ENCODE data around the gene TMEM132D. TPM values are rescaled to one million over a fixed set of nuclear protein-coding genes. Genes with fewer than 3 reads are reported as not detected.

Gene TMEM132D
- total RNA-seq, 1 experiment from 2014 or later: not detected

DNA sequence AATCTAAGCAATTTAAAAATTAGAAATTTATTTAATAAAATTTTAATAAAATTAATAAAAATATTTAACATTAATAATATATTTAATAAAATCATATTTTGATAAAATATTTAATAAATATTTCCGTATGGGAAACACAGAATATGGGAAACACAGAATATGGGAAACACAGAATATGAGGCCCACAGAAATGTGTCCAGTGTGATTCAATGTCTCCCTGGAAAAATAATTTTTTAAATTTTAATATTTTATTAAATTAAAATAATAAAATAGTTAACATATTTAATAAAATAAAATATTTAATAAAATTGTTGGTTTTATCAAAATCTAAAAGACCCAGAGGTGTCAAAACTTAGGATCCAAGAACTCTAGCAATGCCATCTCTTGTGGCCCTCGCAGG is 186.4 kb downstream of the TMEM132D start:
- Histone ChIP-seq H3K27me3 (ENCODE audit: control insufficient read depth, insufficient read depth, low read length) (no peaks in the 10 kb centered on the region), H3K9me3 (ENCODE audit: control insufficient read depth, insufficient read depth, low read depth, low read length) (no peaks in the 10 kb centered on the region), H3K4me1 (ENCODE audit: control insufficient read depth, insufficient read depth, low read length) (no peaks in the 10 kb centered on the region), H3K36me3 (ENCODE audit: control insufficient read depth, insufficient read depth, low read length) (no peaks in the 10 kb centered on the region), H3K27ac (ENCODE audit: low read length) (no peak overlapping the region), H3K4me3 (ENCODE audit: low read depth in 2 of 2, low read length in 2 of 2) (no peak overlapping the region)
- ATAC-seq (no peak), DNase-seq (ENCODE audit: low read depth, low spot score) (no peak)
- in situ Hi-C loops (cut with HindIII; ENCODE audit: low pct_unique_long_range_greater_than_20kb, low sequenced_read_pairs): no loop called here
- intact Hi-C loops (cut with micrococcal nuclease; ENCODE audit: unreplicated experiment): no loop called here
- CTCF ChIA-PET: no interaction called here
- no TSS peak for BruUV-seq (replicated peaks)
- POLR2A ChIA-PET: no interaction called here
- TF ChIP-seq, protein P1, sequence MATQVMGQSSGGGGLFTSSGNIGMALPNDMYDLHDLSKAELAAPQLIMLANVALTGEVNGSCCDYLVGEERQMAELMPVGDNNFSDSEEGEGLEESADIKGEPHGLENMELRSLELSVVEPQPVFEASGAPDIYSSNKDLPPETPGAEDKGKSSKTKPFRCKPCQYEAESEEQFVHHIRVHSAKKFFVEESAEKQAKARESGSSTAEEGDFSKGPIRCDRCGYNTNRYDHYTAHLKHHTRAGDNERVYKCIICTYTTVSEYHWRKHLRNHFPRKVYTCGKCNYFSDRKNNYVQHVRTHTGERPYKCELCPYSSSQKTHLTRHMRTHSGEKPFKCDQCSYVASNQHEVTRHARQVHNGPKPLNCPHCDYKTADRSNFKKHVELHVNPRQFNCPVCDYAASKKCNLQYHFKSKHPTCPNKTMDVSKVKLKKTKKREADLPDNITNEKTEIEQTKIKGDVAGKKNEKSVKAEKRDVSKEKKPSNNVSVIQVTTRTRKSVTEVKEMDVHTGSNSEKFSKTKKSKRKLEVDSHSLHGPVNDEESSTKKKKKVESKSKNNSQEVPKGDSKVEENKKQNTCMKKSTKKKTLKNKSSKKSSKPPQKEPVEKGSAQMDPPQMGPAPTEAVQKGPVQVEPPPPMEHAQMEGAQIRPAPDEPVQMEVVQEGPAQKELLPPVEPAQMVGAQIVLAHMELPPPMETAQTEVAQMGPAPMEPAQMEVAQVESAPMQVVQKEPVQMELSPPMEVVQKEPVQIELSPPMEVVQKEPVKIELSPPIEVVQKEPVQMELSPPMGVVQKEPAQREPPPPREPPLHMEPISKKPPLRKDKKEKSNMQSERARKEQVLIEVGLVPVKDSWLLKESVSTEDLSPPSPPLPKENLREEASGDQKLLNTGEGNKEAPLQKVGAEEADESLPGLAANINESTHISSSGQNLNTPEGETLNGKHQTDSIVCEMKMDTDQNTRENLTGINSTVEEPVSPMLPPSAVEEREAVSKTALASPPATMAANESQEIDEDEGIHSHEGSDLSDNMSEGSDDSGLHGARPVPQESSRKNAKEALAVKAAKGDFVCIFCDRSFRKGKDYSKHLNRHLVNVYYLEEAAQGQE (IDR thresholded peaks at IDR 0.05; ENCODE audit: insufficient read depth in 1 of 2, low read depth in 2 of 2, low read length in 1 of 2): no peak
- no peak for TF ChIP-seq POLR2AphosphoS5 (IDR thresholded peaks at IDR 0.05; ENCODE audit: low read depth, low read length)
- TF ChIP-seq, protein P2, sequence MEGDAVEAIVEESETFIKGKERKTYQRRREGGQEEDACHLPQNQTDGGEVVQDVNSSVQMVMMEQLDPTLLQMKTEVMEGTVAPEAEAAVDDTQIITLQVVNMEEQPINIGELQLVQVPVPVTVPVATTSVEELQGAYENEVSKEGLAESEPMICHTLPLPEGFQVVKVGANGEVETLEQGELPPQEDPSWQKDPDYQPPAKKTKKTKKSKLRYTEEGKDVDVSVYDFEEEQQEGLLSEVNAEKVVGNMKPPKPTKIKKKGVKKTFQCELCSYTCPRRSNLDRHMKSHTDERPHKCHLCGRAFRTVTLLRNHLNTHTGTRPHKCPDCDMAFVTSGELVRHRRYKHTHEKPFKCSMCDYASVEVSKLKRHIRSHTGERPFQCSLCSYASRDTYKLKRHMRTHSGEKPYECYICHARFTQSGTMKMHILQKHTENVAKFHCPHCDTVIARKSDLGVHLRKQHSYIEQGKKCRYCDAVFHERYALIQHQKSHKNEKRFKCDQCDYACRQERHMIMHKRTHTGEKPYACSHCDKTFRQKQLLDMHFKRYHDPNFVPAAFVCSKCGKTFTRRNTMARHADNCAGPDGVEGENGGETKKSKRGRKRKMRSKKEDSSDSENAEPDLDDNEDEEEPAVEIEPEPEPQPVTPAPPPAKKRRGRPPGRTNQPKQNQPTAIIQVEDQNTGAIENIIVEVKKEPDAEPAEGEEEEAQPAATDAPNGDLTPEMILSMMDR (IDR thresholded peaks at IDR 0.05): no peak
- no peak for TF ChIP-seq SIN3A (IDR thresholded peaks at IDR 0.05; ENCODE audit: borderline replicate concordance, insufficient read depth, low read depth, low read length)
- TF ChIP-seq TCF7L2 (IDR thresholded peaks at IDR 0.05; ENCODE audit: low read depth, low read length): no peak

DNA sequence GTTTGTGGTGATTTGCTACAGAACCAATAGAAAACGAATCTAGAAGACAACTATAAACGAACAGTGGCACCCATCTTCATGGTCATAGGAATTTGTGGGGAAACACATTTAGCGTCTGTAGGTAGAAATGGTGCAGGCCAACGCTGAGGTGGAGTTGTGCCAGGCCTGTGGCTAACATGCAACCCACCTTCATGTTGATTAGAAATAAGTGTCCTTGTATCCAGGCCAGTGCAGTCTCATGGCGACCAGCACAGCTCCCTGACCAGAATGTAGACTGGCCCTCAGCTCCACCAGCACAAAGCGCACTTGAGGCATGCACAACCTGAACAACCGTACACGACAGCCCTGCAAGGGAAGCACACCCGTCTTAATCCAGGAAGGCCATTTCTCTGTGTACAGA is 187.0 kb downstream of the TMEM132D start:
- intact Hi-C loops (cut with micrococcal nuclease; ENCODE audit: unreplicated experiment): no loop called here
- TF ChIP-seq, protein P1 (IDR thresholded peaks at IDR 0.05; ENCODE audit: insufficient read depth in 1 of 2, low read depth in 2 of 2, low read length in 1 of 2): no peak
- TF ChIP-seq SIN3A (IDR thresholded peaks at IDR 0.05; ENCODE audit: borderline replicate concordance, insufficient read depth, low read depth, low read length) (no peak), TCF7L2 (IDR thresholded peaks at IDR 0.05; ENCODE audit: low read depth, low read length) (no peak)
- no TSS peak for BruUV-seq (replicated peaks)

More for the DNA sequence above, 187.0 kb downstream of the TMEM132D start:
- Histone ChIP-seq H3K36me3 (ENCODE audit: control insufficient read depth, insufficient read depth, low read length) (no peaks in the 10 kb centered on the region), H3K4me3 (ENCODE audit: low read depth in 2 of 2, low read length in 2 of 2) (no peak overlapping the region), H3K4me1 (ENCODE audit: control insufficient read depth, insufficient read depth, low read length) (no peaks in the 10 kb centered on the region), H3K9me3 (ENCODE audit: control insufficient read depth, insufficient read depth, low read depth, low read length) (no peaks in the 10 kb centered on the region), H3K27ac (ENCODE audit: low read length) (no peak overlapping the region), H3K27me3 (ENCODE audit: control insufficient read depth, insufficient read depth, low read length) (no peaks in the 10 kb centered on the region)
- DNase-seq (ENCODE audit: low read depth, low spot score): no peak
- ChIA-PET POLR2A (no interaction called here), CTCF (no interaction called here)
- in situ Hi-C loops (cut with HindIII; ENCODE audit: low pct_unique_long_range_greater_than_20kb, low sequenced_read_pairs): no loop called here
- no peak for ATAC-seq
